Gastrocnemius medialis (tissue), 4 donors: ENCODE data around the gene LRRC4. TPM values are rescaled to one million over a fixed set of nuclear protein-coding genes. Genes with fewer than 3 reads are reported as not detected.

Experiments used
- ATAC-seq, 2 donors: fragments of 150-250 bp; one replicate each; pipeline ENCODE4 v1.9.1; 2016
- DNase-seq, 2 donors: peaks; one replicate each; pipeline ENCODE4 v3.0.0-alpha.2; 2019
- H3K27ac ChIP-seq, 4 donors: fragments of 200-600 bp; sonication (generic); 1 replicate in 1 of 4; 2 replicates in 3 of 4; pipeline ENCODE4 v1.5.1; 2016 to 2018; ENCODE audit warnings: mild to moderate bottlenecking in 2 of 4, moderate library complexity in 1 of 4
- H3K27me3 ChIP-seq, 3 donors: fragments of 200-600 bp; sonication (generic) in 2 of 3; 1 replicate in 1 of 3; 2 replicates in 2 of 3; pipeline versions ENCODE4 v1.5.1 to v1.6.0; 2016 to 2019; ENCODE audit warnings: mild to moderate bottlenecking in 1 of 3, moderate library complexity in 1 of 3
- H3K36me3 ChIP-seq, 2 donors: fragments of 200-600 bp; sonication (generic) in 1 of 2; one replicate each; pipeline ENCODE4 v1.5.1; 2017 to 2018
- H3K4me1 ChIP-seq, 2 donors: fragments of 200-600 bp; sonication (generic) in 1 of 2; one replicate each; pipeline ENCODE4 v1.5.1; 2016 to 2017; ENCODE audit warnings: mild to moderate bottlenecking in 2 of 2
- H3K4me3 ChIP-seq, 4 donors: fragments of 200-600 bp; sonication (generic) in 3 of 4; 1 replicate in 1 of 4; 2 replicates in 3 of 4; pipeline ENCODE4 v1.5.1; 2016 to 2019; ENCODE audit warnings: mild to moderate bottlenecking in 2 of 4
- H3K9me3 ChIP-seq, 3 donors: fragments of 200-600 bp; sonication (generic) in 2 of 3; 1 replicate in 1 of 3; 2 replicates in 2 of 3; pipeline ENCODE4 v1.5.1; 2016 to 2019
- CTCF ChIP-seq, 5 experiments: fragments of 450-650 bp in 3 of 5; fragments of 200-600 bp in 2 of 5; sonication (generic) in 2 of 5; IDR thresholded peaks in 4 of 5; conservative IDR thresholded peaks in 1 of 5; 1 replicate in 4 of 5; 2 replicates in 1 of 5; pipeline ENCODE4 v1.5.1; 2016 to 2019; ENCODE audit warnings: antibody characterized with exemption in 5 of 5, mild to moderate bottlenecking in 3 of 5, moderate library complexity in 3 of 5
- POLR2A ChIP-seq, 2 donors: fragments of 450-650 bp; IDR thresholded peaks; one replicate each; pipeline ENCODE4 v1.6.1; 2017; ENCODE audit warnings: antibody characterized with exemption in 2 of 2, mild to moderate bottlenecking in 2 of 2, moderate library complexity in 2 of 2
- in situ Hi-C, 4 donors: fragments of 200-750 bp; cut with MboI; loops; one replicate each; pipeline versions ENCODE4 v1.15.0 to v1.8.0; 2017; ENCODE audit warnings: low sequenced_read_pairs in 4 of 4
- intact Hi-C: fragments of 100-400 bp; cut with DNase I; formaldehyde crosslinking; loops from one replicate; pipeline ENCODE4 v1.15.1; 2023; ENCODE audit warnings: low total_unique reads
- total RNA-seq, 4 donors: library from RNA; depleted of rRNA; stranded (reverse); fragments of >200 nt; gene quantifications; one replicate each; pipeline versions ENCODE4 v1.1.0 to v1.2.3, GENCODE V29; 2016

LRRC4 gene
- total RNA-seq, 4 donors from 2014 or later: 0.29 to 4.3 (median 0.96) TPM

- Histone ChIP-seq H3K27ac (no peak overlapping the region), H3K36me3 (no peaks in the 10 kb centered on the region), H3K4me1 (peaks cover 5 to 33% of the 10 kb centered on the region in 2 donors), H3K27me3 (no peaks in the 10 kb centered on the region), H3K9me3 (no peaks in the 10 kb centered on the region), H3K4me3 (no peak overlapping the region)
- ATAC-seq (no peak), DNase-seq (no peak)
- in situ Hi-C loops: no loop called here
- intact Hi-C loops: no loop called here
- TF ChIP-seq CTCF (IDR thresholded peaks at IDR 0.05 in 4 of 5, conservative IDR thresholded peaks at IDR 0.05 in 1 of 5) (no peak), POLR2A (IDR thresholded peaks at IDR 0.05) (no peak)
Observed at GRCh38 chr7:128006550-128007302, 24.5 kb downstream of the LRRC4 start.

GRCh38 chr7:128005759-128006159 is 25.5 kb downstream of the LRRC4 start:
- H3K4me1 ChIP-seq: peaks cover 0 to 29% of the 10 kb centered on the region in 2 donors
- H3K4me3 ChIP-seq: no peak overlapping the region
- TF ChIP-seq POLR2A (IDR thresholded peaks at IDR 0.05) (no peak), CTCF (IDR thresholded peaks at IDR 0.05 in 4 of 5, conservative IDR thresholded peaks at IDR 0.05 in 1 of 5) (no peak)
- H3K27ac ChIP-seq: no peak overlapping the region
- no peaks in the 10 kb centered on the region for H3K27me3 ChIP-seq
- H3K36me3 ChIP-seq: no peaks in the 10 kb centered on the region
- no peaks in the 10 kb centered on the region for H3K9me3 ChIP-seq
- ATAC-seq: no peak
- in situ Hi-C loops (no loop called here), intact Hi-C loops (no loop called here)
- no peak for DNase-seq

GRCh38 chr7:128005117-128005516 is 26.1 kb downstream of the LRRC4 start:
- Histone ChIP-seq H3K9me3 (no peaks in the 10 kb centered on the region), H3K27ac (no peak overlapping the region), H3K27me3 (no peaks in the 10 kb centered on the region), H3K4me1 (peaks cover 0 to 27% of the 10 kb centered on the region in 2 donors), H3K36me3 (no peaks in the 10 kb centered on the region), H3K4me3 (no peak overlapping the region)
- intact Hi-C loops: no loop called here
- no peak for ATAC-seq
- TF ChIP-seq POLR2A (IDR thresholded peaks at IDR 0.05) (no peak), CTCF (IDR thresholded peaks at IDR 0.05 in 4 of 5, conservative IDR thresholded peaks at IDR 0.05 in 1 of 5) (no peak)
- DNase-seq: no peak
- in situ Hi-C loops: no loop called here

- Histone ChIP-seq H3K4me1 (peaks cover 0 to 23% of the 10 kb centered on the region in 2 donors), H3K27me3 (no peaks in the 10 kb centered on the region), H3K9me3 (no peaks in the 10 kb centered on the region), H3K4me3 (no peak overlapping the region), H3K36me3 (no peaks in the 10 kb centered on the region), H3K27ac (no peak overlapping the region)
- TF ChIP-seq CTCF (IDR thresholded peaks at IDR 0.05 in 4 of 5, conservative IDR thresholded peaks at IDR 0.05 in 1 of 5): no peak
- TF ChIP-seq POLR2A (IDR thresholded peaks at IDR 0.05): no peak
- intact Hi-C loops (no loop called here), in situ Hi-C loops (no loop called here)
- ATAC-seq (no peak), DNase-seq (no peak)
Observed at GRCh38 chr7:128004623-128005022, 26.6 kb downstream of the LRRC4 start.
